OCI-LY3 (cell line): ENCODE data around the gene DNAJC15.

Experiments used
- CTCF ChIP-seq: fragments of 200-600, 300-600 bp; sonication (generic); IDR thresholded peaks from 2 replicates; pipeline ENCODE4 v1.5.1; 2014; ENCODE audit warnings: antibody characterized with exemption, low read length, low read depth
- EZH2phosphoT487 ChIP-seq: fragments of 200-600 bp; shearing (Covaris generic); IDR thresholded peaks from 2 replicates; pipeline ENCODE4 v1.6.1; 2018; ENCODE audit warnings: antibody characterized with exemption, mixed run types, low read depth

- TF ChIP-seq CTCF, result no peak
- no peak for TF ChIP-seq EZH2phosphoT487
These were observed 49.0 kb downstream of the DNAJC15 start for GRCh38 chr13:43072394-43072793.
